Measurements from ENCODE around the gene SPINT1.
A peak's percentile ranks its signal among the peaks of the same experiment; 100 is the strongest.

Gene SPINT1

DNA sequence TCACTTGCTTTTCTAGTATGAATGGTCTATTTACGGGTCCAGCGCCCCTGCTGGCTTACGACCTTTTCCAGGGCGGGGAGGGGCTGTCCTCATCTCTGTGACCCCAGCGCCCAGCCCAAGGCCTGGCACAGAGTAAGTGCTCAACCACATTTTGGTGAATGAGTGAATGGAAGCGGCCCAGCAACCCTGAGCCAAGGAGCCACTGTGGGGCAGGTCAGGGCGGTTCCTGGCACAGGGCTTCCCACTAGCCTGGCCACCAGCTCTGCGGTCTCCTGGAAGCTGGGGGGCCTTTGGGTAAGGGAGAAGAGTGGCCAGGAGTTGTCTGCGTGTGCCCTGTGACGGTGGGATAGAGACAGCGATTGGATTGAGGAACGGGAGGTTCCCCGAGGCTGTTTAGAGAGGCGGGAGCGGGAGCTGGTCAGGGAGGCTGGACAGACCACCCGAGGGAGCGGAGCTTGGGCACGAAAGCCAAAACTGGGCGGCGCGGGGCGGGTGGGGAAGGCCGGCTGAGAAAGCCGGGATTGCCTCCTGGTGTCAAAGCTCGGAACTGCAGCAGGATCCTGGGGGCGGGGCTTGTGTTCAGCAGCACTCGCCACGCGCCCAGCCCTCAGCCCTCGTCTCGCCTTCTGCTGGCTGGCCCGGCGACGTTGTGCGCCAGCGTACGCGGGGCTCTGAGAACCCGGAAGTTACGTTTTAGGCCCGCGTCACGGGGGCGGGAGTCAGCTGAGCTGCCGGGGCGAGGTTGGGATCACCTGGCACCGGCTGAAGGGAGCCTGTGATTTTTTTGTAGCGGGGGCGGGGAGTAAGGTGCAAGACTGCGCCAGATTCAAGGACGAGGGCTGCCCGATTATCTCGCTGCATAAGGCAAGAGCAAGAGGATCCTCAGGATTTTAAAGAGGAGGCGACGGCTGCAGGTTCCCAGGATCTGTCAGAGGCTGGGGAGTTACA lies 50.2 kb downstream of the SPINT1 start, which contains the start of gene VPS18:
VPS18 (plus strand) TSS at position 718 of the 948 bp plus-strand sequence. CDS start 319 bp downstream, outside the sequence.
- TF ChIP-seq CREB1 (IDR thresholded peaks at IDR 0.05; ENCODE audit: low read depth), result peak; percentile 90
- no peak; the same call in 1 of the 2 replicates for TF ChIP-seq NFIC (IDR thresholded peaks at IDR 0.05)
- peak; percentile 91 for TF ChIP-seq RAD21 (IDR thresholded peaks at IDR 0.05; ENCODE audit: low read depth)
- TF ChIP-seq, protein P1, sequence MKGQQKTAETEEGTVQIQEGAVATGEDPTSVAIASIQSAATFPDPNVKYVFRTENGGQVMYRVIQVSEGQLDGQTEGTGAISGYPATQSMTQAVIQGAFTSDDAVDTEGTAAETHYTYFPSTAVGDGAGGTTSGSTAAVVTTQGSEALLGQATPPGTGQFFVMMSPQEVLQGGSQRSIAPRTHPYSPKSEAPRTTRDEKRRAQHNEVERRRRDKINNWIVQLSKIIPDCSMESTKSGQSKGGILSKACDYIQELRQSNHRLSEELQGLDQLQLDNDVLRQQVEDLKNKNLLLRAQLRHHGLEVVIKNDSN (IDR thresholded peaks at IDR 0.05), result peak; percentile 93
- no peak for TF ChIP-seq CEBPB (IDR thresholded peaks at IDR 0.05)
- peak; percentile 79 for TF ChIP-seq EGR1 (IDR thresholded peaks at IDR 0.05)
- no peak for TF ChIP-seq REST (IDR thresholded peaks at IDR 0.05; ENCODE audit: low read depth)
- no peak for TF ChIP-seq YY1 (IDR thresholded peaks at IDR 0.05; ENCODE audit: low read depth)
- TF ChIP-seq, protein P2, sequence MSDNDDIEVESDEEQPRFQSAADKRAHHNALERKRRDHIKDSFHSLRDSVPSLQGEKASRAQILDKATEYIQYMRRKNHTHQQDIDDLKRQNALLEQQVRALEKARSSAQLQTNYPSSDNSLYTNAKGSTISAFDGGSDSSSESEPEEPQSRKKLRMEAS (IDR thresholded peaks at IDR 0.05), result peak; percentile 95
- peak; percentile 77; the same call in 1 of the 2 replicates for TF ChIP-seq TCF12 (IDR thresholded peaks at IDR 0.05; ENCODE audit: low read depth)
- no peak for TF ChIP-seq FOXM1 (IDR thresholded peaks at IDR 0.05; ENCODE audit: borderline replicate concordance, low read depth)
- TF ChIP-seq TEAD4 (IDR thresholded peaks at IDR 0.05), result 0 out of 2 replicates have a peak, but pooled peaks have one; percentile 4
- TF ChIP-seq EP300 (IDR thresholded peaks at IDR 0.05; ENCODE audit: borderline replicate concordance), result no peak; the same call in 1 of the 2 replicates
- TF ChIP-seq TAF1 (IDR thresholded peaks at IDR 0.05; ENCODE audit: low read depth), result peak; percentile 71
- TF ChIP-seq ZBTB7A (IDR thresholded peaks at IDR 0.05; ENCODE audit: low read depth), result 0 out of 2 replicates have a peak, but pooled peaks have one; percentile 32

DNA sequence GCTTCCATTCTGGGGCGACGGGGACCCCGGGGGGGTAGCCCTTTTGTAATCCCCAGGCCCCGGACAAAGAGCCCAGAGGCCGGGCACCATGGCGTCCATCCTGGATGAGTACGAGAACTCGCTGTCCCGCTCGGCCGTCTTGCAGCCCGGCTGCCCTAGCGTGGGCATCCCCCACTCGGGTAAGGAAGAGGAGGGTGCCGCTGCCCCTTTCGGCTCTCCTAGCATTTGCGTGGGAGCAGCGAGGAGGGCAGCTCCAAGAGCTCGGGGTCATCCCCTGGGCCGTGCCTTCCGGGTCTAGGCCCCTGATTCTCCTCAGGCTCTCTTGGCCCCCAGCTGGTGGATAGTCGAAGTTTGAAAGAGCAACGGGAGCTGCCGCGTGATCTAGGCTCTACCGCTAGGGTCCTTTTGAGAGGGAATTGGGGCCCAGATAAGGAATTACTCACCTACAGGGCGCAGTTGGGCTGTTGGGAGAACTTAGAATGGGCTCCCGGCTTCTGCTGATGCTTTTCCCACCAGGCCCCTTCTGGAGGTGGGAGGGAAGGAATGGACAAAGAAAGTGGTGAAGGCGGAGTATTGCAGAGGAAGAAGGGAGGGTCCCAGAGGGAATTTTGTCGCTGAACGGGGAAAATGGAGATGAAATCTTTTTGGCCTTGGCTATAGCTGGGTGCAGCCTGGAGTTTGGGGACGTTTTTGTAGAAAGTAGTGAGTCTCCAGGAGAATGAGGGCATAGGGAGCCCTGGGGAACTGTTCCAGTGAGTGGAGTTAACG lies 51.0 kb downstream of the SPINT1 start:
- TF ChIP-seq TEAD4 (IDR thresholded peaks at IDR 0.05), result no peak
- peak; percentile 35 for TF ChIP-seq YY1 (IDR thresholded peaks at IDR 0.05; ENCODE audit: low read depth)
- no peak for TF ChIP-seq ZBTB7A (IDR thresholded peaks at IDR 0.05; ENCODE audit: low read depth)
- peak; percentile 33; the same call in 1 of the 2 replicates for TF ChIP-seq TAF1 (IDR thresholded peaks at IDR 0.05; ENCODE audit: low read depth)
- TF ChIP-seq REST (IDR thresholded peaks at IDR 0.05; ENCODE audit: low read depth), result no peak

- TF ChIP-seq YY1 (IDR thresholded peaks at IDR 0.05; ENCODE audit: low read depth), result no peak
- TF ChIP-seq TAF1 (IDR thresholded peaks at IDR 0.05; ENCODE audit: low read depth), result no peak
- no peak for TF ChIP-seq CEBPB (IDR thresholded peaks at IDR 0.05)
- no peak for TF ChIP-seq ZBTB7A (IDR thresholded peaks at IDR 0.05; ENCODE audit: low read depth)
Observed at GRCh38 chr15:40899536-40900207, 55.8 kb downstream of the SPINT1 start.

GRCh38 chr15:40900256-40901052 lies 56.6 kb downstream of the SPINT1 start:
- TF ChIP-seq CREB1 (IDR thresholded peaks at IDR 0.05; ENCODE audit: low read depth) (no peak), TAF1 (IDR thresholded peaks at IDR 0.05; ENCODE audit: low read depth) (no peak), REST (IDR thresholded peaks at IDR 0.05; ENCODE audit: low read depth) (no peak), NFIC (IDR thresholded peaks at IDR 0.05) (no peak), YY1 (IDR thresholded peaks at IDR 0.05; ENCODE audit: low read depth) (no peak), FOXM1 (IDR thresholded peaks at IDR 0.05; ENCODE audit: borderline replicate concordance, low read depth) (no peak), TEAD4 (IDR thresholded peaks at IDR 0.05) (no peak), EP300 (IDR thresholded peaks at IDR 0.05; ENCODE audit: borderline replicate concordance) (no peak), ZBTB7A (IDR thresholded peaks at IDR 0.05; ENCODE audit: low read depth) (no peak), CEBPB (IDR thresholded peaks at IDR 0.05) (no peak), TCF12 (IDR thresholded peaks at IDR 0.05; ENCODE audit: low read depth) (no peak), EGR1 (IDR thresholded peaks at IDR 0.05) (no peak), RAD21 (IDR thresholded peaks at IDR 0.05; ENCODE audit: low read depth) (no peak)
- TF ChIP-seq, protein P1 (IDR thresholded peaks at IDR 0.05), result no peak
- TF ChIP-seq, protein P2 (IDR thresholded peaks at IDR 0.05), result no peak

Measured in Ishikawa (cell line).